OCI-LY7 (cell line): Measurements from ENCODE around the gene EXO1.

Experiments used
- EZH2phosphoT487 ChIP-seq: fragments of 200-600 bp; sonication (generic); IDR thresholded peaks from 2 replicates; pipeline ENCODE4 v1.6.1; 2018; ENCODE audit warnings: low read depth, borderline replicate concordance, mild to moderate bottlenecking, mixed run types, antibody characterized with exemption, low read length, moderate library complexity, mixed read lengths
- TF ChIP-seq, protein P1 (sequence below): fragments of 200-600 bp; sonication (generic); conservative IDR thresholded peaks from 2 replicates; pipeline ENCODE4 v1.5.1; 2014; ENCODE audit warnings: mild to moderate bottlenecking, antibody characterized with exemption, low read length, moderate library complexity, mixed read lengths

DNA sequence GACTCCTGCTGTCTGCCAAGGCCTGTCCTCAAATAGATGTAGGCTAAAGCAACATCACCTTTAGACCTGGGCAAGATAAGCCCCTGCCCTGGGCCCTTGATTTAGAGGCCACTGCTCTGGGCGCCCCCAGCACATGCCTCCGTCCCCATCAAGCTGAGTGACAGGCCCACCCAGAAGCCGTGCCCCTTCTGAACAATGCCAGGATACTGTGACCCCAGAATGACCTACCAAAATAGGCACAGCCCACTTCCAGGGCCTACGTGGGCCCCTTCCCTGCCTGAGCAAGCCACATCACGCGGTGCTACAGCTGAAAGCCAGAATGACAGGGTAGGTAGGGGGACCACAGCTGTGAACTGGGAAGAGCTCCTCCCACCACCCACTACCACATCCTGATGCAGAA lies 84.8 kb downstream of the EXO1 start:
- TF ChIP-seq, protein P1, sequence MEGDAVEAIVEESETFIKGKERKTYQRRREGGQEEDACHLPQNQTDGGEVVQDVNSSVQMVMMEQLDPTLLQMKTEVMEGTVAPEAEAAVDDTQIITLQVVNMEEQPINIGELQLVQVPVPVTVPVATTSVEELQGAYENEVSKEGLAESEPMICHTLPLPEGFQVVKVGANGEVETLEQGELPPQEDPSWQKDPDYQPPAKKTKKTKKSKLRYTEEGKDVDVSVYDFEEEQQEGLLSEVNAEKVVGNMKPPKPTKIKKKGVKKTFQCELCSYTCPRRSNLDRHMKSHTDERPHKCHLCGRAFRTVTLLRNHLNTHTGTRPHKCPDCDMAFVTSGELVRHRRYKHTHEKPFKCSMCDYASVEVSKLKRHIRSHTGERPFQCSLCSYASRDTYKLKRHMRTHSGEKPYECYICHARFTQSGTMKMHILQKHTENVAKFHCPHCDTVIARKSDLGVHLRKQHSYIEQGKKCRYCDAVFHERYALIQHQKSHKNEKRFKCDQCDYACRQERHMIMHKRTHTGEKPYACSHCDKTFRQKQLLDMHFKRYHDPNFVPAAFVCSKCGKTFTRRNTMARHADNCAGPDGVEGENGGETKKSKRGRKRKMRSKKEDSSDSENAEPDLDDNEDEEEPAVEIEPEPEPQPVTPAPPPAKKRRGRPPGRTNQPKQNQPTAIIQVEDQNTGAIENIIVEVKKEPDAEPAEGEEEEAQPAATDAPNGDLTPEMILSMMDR = no peak
- no peak for TF ChIP-seq EZH2phosphoT487
